Measurements from ENCODE around the gene DHDDS. TPM values are rescaled to one million over a fixed set of nuclear protein-coding genes. Genes with fewer than 3 reads are reported as not detected.

The DHDDS gene
- total RNA-seq, 1 donor from 2014 or later = 30.5 TPM

GRCh38 chr1:26459148-26459547, 27.0 kb downstream of the DHDDS start:
- TF ChIP-seq EZH2 (IDR thresholded peaks at IDR 0.05) (no peak), CTCF (IDR thresholded peaks at IDR 0.05) (no peak), EZH2phosphoT487 (IDR thresholded peaks at IDR 0.05) (no peak)
- no peak overlapping the region for H3K9ac ChIP-seq
- H4K20me1 ChIP-seq (ENCODE audit: low read depth) = peaks cover 2% of the 10 kb centered on the region
- H3K4me3 ChIP-seq = no peak overlapping the region
- Mint-ChIP-seq H3K9me3 (no peaks in the 10 kb centered on the region), H3K4me3 (no peak overlapping the region), H3K27me3 (ENCODE audit: insufficient read depth, low read depth) (peaks cover 2% of the 10 kb centered on the region), H3K36me3 (peaks cover 23% of the 10 kb centered on the region), H3K27ac (no peak overlapping the region), H3K4me1 (no peaks in the 10 kb centered on the region)
- H3K9me3 ChIP-seq (ENCODE audit: low read depth) = no peaks in the 10 kb centered on the region
- H3K4me2 ChIP-seq = no peak overlapping the region
- H3K27ac ChIP-seq = no peak overlapping the region
- H3K36me3 ChIP-seq = no peaks in the 10 kb centered on the region
- H3K4me1 ChIP-seq = no peaks in the 10 kb centered on the region
- H2AFZ ChIP-seq (replicated peaks) = no peak overlapping the region
- H3F3A ChIP-seq (ENCODE audit: low read depth) = peaks cover 7% of the 10 kb centered on the region
- H3K27me3 ChIP-seq = no peaks in the 10 kb centered on the region
- H3K79me2 ChIP-seq (ENCODE audit: low read depth) = no peaks in the 10 kb centered on the region
- DNase-seq (ENCODE audit: low spot score) = no peak

DNA sequence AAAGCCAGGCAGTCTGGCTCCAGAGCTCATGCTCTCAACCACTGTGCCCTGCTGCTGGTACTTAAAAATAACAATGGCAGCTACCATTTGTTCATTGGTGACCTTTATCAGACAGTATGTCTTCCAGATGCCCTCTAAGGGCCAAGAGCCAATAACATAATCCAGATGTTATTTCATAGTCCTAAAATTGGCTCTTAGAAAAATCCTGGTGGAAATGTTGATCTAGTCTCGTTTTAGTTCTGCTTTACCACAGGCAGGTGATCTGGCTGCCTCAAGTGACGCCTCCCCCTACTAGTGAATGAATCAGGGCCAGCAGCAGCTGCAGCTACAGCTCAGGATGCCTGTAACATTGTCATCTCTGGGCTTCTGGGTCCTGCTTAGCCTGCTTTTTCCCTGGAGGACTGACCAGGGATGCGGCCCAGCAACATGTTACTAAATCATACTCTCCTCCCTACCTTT, 27.5 kb downstream of the DHDDS start:
- no peaks in the 10 kb centered on the region for H3K4me1 ChIP-seq
- no peak overlapping the region for H3K4me3 ChIP-seq
- no peak for DNase-seq (ENCODE audit: low spot score)
- H3K4me1 Mint-ChIP-seq = no peaks in the 10 kb centered on the region
- no peak overlapping the region for H2AFZ ChIP-seq (replicated peaks)
- no peaks in the 10 kb centered on the region for H3K9me3 ChIP-seq (ENCODE audit: low read depth)
- H3K4me2 ChIP-seq = no peak overlapping the region
- H3K27ac ChIP-seq = no peak overlapping the region
- no peaks in the 10 kb centered on the region for H3K36me3 ChIP-seq
- no peaks in the 10 kb centered on the region for H3K79me2 ChIP-seq (ENCODE audit: low read depth)
- no peaks in the 10 kb centered on the region for H3K27me3 ChIP-seq
- H4K20me1 ChIP-seq (ENCODE audit: low read depth) = peaks cover 4% of the 10 kb centered on the region
- H3F3A ChIP-seq (ENCODE audit: low read depth) = peaks cover 7% of the 10 kb centered on the region
- H3K4me3 Mint-ChIP-seq = no peak overlapping the region
- TF ChIP-seq CTCF (IDR thresholded peaks at IDR 0.05) = no peak
- no peak for TF ChIP-seq EZH2 (IDR thresholded peaks at IDR 0.05)
- no peak for TF ChIP-seq EZH2phosphoT487 (IDR thresholded peaks at IDR 0.05)
- peaks cover 2% of the 10 kb centered on the region for H3K27me3 Mint-ChIP-seq (ENCODE audit: insufficient read depth, low read depth)
- no peak overlapping the region for H3K9ac ChIP-seq
- H3K36me3 Mint-ChIP-seq = peaks cover 22% of the 10 kb centered on the region
- no peaks in the 10 kb centered on the region for H3K9me3 Mint-ChIP-seq
- H3K27ac Mint-ChIP-seq = no peak overlapping the region

GRCh38 chr1:26468911-26469310, 36.8 kb downstream of the DHDDS start:
- H3K4me3 Mint-ChIP-seq = no peak overlapping the region
- H3K4me1 Mint-ChIP-seq = peaks cover 50% of the 10 kb centered on the region
- Histone ChIP-seq H3F3A (ENCODE audit: low read depth) (peaks cover 62% of the 10 kb centered on the region), H3K27me3 (no peaks in the 10 kb centered on the region), H3K79me2 (ENCODE audit: low read depth) (peaks cover 33% of the 10 kb centered on the region), H3K9ac (no peak overlapping the region), H3K4me1 (peaks cover 43% of the 10 kb centered on the region), H3K4me2 (peak overlapping the region; percentile 71), H3K9me3 (ENCODE audit: low read depth) (no peaks in the 10 kb centered on the region), H4K20me1 (ENCODE audit: low read depth) (peaks cover 65% of the 10 kb centered on the region), H3K4me3 (peak overlapping the region; percentile 21), H3K27ac (peak overlapping the region; percentile 78), H3K36me3 (peaks cover 8% of the 10 kb centered on the region), H2AFZ (replicated peaks) (no peak overlapping the region)
- H3K27ac Mint-ChIP-seq = no peak overlapping the region
- H3K36me3 Mint-ChIP-seq = peaks cover 35% of the 10 kb centered on the region
- H3K9me3 Mint-ChIP-seq = no peaks in the 10 kb centered on the region
- H3K27me3 Mint-ChIP-seq (ENCODE audit: insufficient read depth, low read depth) = peaks cover 2% of the 10 kb centered on the region
- peak; percentile 50 for DNase-seq (ENCODE audit: low spot score)
- TF ChIP-seq CTCF (IDR thresholded peaks at IDR 0.05) = no peak
- TF ChIP-seq EZH2 (IDR thresholded peaks at IDR 0.05) = no peak
- no peak for TF ChIP-seq EZH2phosphoT487 (IDR thresholded peaks at IDR 0.05)
